Colonic mucosa (tissue), 4 donors: ENCODE measurements around the gene TLCD3A. TPM values are rescaled to one million over a fixed set of nuclear protein-coding genes. Genes with fewer than 3 reads are reported as not detected.
A peak's percentile ranks its signal among the peaks of the same experiment; 100 is the strongest.

ENCODE experiments used
- DNase-seq: peaks from one replicate; pipeline ENCODE4 v3.0.0-alpha.2; 2020
- H3K27ac ChIP-seq: fragments of 200-600 bp; one replicate; pipeline ENCODE4 v1.8.0; 2021
- H3K27me3 ChIP-seq: fragments of 200-600 bp; one replicate; pipeline ENCODE4 v1.8.0; 2021
- H3K36me3 ChIP-seq: fragments of 200-600 bp; one replicate; pipeline ENCODE4 v1.8.0; 2021
- H3K4me1 ChIP-seq: fragments of 200-600 bp; one replicate; pipeline ENCODE4 v1.8.0; 2021; ENCODE audit warnings: mild to moderate bottlenecking
- H3K4me3 ChIP-seq: fragments of 200-600 bp; one replicate; pipeline ENCODE4 v1.8.0; 2021
- H3K9ac ChIP-seq, 2 donors: one replicate each; pipeline ENCODE4 v1.7.0; 2013; ENCODE audit warnings: control low read depth in 2 of 2, low read depth in 2 of 2, low read length in 2 of 2
- H3K9me3 ChIP-seq: fragments of 200-600 bp; one replicate; pipeline ENCODE4 v1.8.0; 2021
- intact Hi-C: fragments of 100-400 bp; cut with DNase I; formaldehyde crosslinking; loops from one replicate; pipeline ENCODE4 v1.14.1; 2022
- total RNA-seq, 2 donors: library from RNA; stranded (reverse); fragmentation: NEBNext Ultra II Directional in 1 of 2; extraction: Animal tissue kit (Norgen Biotek cat#: 25700) in 1 of 2; gene quantifications; one replicate each; pipeline ENCODE4 v1.2.1, GENCODE V29; 2021
- TF ChIP-seq, protein P1 (sequence below): fragments of 200-600 bp; IDR thresholded peaks from one replicate; pipeline ENCODE4 v1.8.0; 2022; ENCODE audit warnings: antibody characterized with exemption, mild to moderate bottlenecking
- donor health status: healthy.
- donor health status: DM: no; HTN: no; CAD: no.
- donor health status: DM: no; HTN: no; CAD: no.

The TLCD3A gene
- total RNA-seq, 2 donors from 2014 or later, result 27.0 to 28.8 TPM

DNA sequence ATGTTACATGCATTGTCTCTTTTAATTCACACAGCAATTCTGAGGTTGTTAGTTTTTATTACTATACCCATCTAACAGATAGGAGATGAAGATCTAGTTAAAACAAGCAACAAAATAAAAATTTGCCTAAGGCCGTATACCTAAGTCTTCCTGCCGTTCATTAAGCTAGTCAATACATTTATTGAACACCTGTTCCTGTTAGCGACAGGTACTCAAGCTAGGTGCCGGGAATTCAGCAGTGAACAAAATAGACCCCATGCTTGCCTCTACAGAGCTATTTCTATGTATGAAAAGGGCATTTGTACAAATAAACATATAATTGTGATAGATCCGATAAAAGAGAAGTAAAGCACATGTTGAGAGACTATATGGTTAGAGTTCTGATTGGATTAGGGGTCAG lies 14.3 kb upstream of the TLCD3A start:
- intact Hi-C loops, result no loop called here
- Histone ChIP-seq H3K9ac (no peak overlapping the region), H3K27me3 (no peaks in the 10 kb centered on the region), H3K27ac (no peak overlapping the region), H3K9me3 (no peaks in the 10 kb centered on the region), H3K4me3 (no peak overlapping the region), H3K4me1 (peaks cover 7% of the 10 kb centered on the region), H3K36me3 (no peaks in the 10 kb centered on the region)
- TF ChIP-seq, protein P1, sequence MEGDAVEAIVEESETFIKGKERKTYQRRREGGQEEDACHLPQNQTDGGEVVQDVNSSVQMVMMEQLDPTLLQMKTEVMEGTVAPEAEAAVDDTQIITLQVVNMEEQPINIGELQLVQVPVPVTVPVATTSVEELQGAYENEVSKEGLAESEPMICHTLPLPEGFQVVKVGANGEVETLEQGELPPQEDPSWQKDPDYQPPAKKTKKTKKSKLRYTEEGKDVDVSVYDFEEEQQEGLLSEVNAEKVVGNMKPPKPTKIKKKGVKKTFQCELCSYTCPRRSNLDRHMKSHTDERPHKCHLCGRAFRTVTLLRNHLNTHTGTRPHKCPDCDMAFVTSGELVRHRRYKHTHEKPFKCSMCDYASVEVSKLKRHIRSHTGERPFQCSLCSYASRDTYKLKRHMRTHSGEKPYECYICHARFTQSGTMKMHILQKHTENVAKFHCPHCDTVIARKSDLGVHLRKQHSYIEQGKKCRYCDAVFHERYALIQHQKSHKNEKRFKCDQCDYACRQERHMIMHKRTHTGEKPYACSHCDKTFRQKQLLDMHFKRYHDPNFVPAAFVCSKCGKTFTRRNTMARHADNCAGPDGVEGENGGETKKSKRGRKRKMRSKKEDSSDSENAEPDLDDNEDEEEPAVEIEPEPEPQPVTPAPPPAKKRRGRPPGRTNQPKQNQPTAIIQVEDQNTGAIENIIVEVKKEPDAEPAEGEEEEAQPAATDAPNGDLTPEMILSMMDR, result no peak
- DNase-seq, result no peak

DNA sequence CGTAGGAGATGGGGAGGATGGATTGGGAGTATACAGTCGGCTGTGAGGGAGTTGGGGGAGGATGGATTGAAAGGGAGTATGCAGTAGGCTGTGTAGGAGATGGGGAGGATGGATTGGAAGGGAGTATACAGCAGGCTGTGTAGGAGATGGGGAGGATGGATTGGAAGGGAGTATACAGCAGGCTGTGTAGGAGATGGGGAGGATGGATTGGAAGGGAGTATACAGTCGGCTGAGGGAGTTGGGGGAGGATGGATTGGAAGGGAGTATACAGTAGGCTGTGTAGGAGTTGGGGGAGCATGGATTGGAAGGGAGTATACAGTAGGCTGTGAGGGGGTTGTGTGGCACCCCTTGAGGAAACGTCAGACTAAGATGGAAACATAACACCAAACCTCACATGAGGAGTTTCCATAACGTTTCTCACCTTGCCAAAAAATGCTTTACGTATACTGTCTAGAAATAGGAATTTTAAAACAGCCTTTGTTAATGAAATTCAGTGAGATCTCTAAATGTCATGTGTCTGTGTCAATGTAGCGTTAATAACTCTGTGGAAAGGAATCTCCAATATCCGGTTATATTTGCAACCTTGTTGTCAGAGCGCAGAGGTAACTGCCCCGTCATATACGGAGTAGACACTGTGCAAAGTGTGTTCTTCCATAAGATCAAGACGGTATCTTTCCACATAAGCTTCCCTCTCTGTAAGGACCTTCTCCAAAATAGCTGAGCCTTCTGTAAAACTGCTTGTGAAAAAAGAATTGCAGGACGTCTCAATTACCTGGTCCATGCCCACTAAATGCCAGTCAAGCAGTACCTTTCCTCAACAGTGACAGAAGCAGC lies 11.5 kb upstream of the TLCD3A start:
- intact Hi-C loops, result no loop called here
- Histone ChIP-seq H3K27ac (no peak overlapping the region), H3K36me3 (no peaks in the 10 kb centered on the region), H3K9me3 (no peaks in the 10 kb centered on the region), H3K4me1 (no peaks in the 10 kb centered on the region), H3K27me3 (no peaks in the 10 kb centered on the region), H3K4me3 (no peak overlapping the region), H3K9ac (no peak overlapping the region)
- no peak for DNase-seq
- TF ChIP-seq, protein P1, result no peak

DNA sequence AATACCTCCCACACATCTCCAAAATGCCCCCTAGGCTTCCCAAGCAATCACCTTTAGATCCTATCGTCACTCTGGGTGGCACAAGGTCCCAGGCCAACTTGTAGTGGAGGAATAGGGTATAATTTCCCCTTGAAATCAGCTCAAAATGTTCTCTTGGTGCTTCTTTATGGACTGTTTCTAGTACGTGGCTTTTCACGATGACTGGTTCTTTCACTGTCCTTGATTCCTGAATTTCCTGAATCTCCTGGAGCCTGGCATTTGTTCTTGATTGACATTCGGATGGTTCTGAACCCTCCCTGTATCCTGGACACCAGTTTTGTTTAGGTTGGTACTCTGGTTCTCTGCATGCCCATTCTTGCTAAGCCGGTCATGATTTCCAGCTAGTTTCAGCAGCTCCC lies 10.9 kb upstream of the TLCD3A start:
- no peak overlapping the region for H3K4me3 ChIP-seq
- no peaks in the 10 kb centered on the region for H3K36me3 ChIP-seq
- DNase-seq, result no peak
- no peak overlapping the region for H3K27ac ChIP-seq
- no peaks in the 10 kb centered on the region for H3K4me1 ChIP-seq
- H3K27me3 ChIP-seq, result no peaks in the 10 kb centered on the region
- H3K9me3 ChIP-seq, result no peaks in the 10 kb centered on the region
- intact Hi-C loops, result no loop called here
- TF ChIP-seq, protein P1, result no peak
- no peak overlapping the region for H3K9ac ChIP-seq

DNA sequence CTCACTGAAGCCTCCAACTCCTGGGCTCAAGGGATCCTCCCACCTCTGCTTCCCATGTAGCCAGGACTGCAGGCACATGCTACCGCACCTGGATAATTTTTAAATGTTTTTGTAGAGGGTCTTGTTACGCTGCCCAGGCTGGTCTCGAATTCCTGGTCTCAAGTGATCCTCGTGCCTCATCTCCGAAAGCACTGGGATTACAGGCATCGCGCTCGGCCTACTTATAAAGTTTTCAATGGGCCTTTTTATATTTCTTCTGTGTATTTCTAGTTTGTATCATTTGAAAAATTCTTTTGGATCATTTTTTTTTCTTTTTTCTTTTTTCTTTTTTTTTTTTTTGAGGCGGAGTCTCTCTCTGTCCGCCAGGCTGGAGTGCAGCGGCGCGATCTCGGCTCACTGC lies 7.3 kb upstream of the TLCD3A start:
- Histone ChIP-seq H3K4me1 (no peaks in the 10 kb centered on the region), H3K36me3 (no peaks in the 10 kb centered on the region), H3K9me3 (no peaks in the 10 kb centered on the region), H3K27ac (no peak overlapping the region), H3K9ac (no peak overlapping the region), H3K4me3 (no peak overlapping the region), H3K27me3 (no peaks in the 10 kb centered on the region)
- intact Hi-C loops, result no loop called here
- no peak for DNase-seq
- TF ChIP-seq, protein P1, result no peak

DNA sequence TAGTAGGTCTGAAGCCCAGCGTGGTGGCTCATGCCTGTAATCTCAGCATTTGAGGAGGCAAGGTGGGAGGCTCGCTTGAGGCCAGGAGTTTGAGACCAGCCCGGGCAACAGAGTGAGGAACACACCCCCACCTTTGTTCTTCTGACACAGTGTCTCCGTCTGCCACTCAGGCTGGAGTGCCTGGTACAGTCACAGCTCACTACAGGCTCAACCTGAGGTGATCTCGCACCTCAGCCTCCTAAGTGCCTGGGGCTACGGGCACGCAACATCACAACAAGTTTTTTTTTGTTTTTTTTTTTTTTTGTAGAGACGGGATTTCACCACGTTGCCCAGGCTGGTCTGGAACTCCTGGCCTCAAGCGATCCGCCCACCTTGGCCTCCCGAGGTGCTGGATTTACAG lies 6.7 kb upstream of the TLCD3A start:
- TF ChIP-seq, protein P1, result no peak
- Histone ChIP-seq H3K27ac (peak overlapping the region; percentile 60), H3K36me3 (no peaks in the 10 kb centered on the region), H3K27me3 (no peaks in the 10 kb centered on the region), H3K9ac (no peak overlapping the region), H3K4me1 (no peaks in the 10 kb centered on the region), H3K4me3 (no peak overlapping the region), H3K9me3 (no peaks in the 10 kb centered on the region)
- no peak for DNase-seq
- intact Hi-C loops, result no loop called here
